Esophagus mucosa (tissue), 1 donor: Measurements from ENCODE around the gene GTF3C4. TPM values are rescaled to one million over a fixed set of nuclear protein-coding genes. Genes with fewer than 3 reads are reported as not detected.

Experiments
- ATAC-seq: fragments of 200-7000 bp; cut with Tn5 transposase; one replicate; pipeline ENCODE4 v1.9.1; 2020
- total RNA-seq: library from RNA; stranded (reverse); gene quantifications from one replicate; pipeline ENCODE4 v1.2.4, GENCODE V29; 2023
- donor health status: DM: yes; HTN: yes; CAD: no.

The GTF3C4 gene
- total RNA-seq, result 12.8 TPM

- ATAC-seq, result peak; percentile 16
These were observed at the start of gene GTF3C4 for GRCh38 chr9:132670457-132671391. Gene GTF3C4 (plus strand): TSS chr9:132670464. CDS start chr9:132670599, 135 bp downstream.

- no peak for ATAC-seq
These were observed 48.1 kb upstream of the GTF3C4 start for GRCh38 chr9:132622159-132622558.

- no peak for ATAC-seq
These were observed 44.0 kb upstream of the GTF3C4 start for GRCh38 chr9:132626285-132626684.

- ATAC-seq, result no peak
These were observed 43.2 kb upstream of the GTF3C4 start for GRCh38 chr9:132627106-132627505.

GRCh38 chr9:132627594-132627993 is 42.7 kb upstream of the GTF3C4 start:
- no peak for ATAC-seq

GRCh38 chr9:132628746-132629145 is 41.5 kb upstream of the GTF3C4 start:
- no peak for ATAC-seq

- no peak for ATAC-seq
These were observed 40.1 kb upstream of the GTF3C4 start for GRCh38 chr9:132630116-132630515.

GRCh38 chr9:132630811-132631210 is 39.5 kb upstream of the GTF3C4 start:
- peak; percentile 62 for ATAC-seq

GRCh38 chr9:132631280-132631679 is 39.0 kb upstream of the GTF3C4 start:
- no peak for ATAC-seq

- ATAC-seq, result no peak
These were observed 38.6 kb upstream of the GTF3C4 start for GRCh38 chr9:132631685-132632084.

- ATAC-seq, result no peak
These were observed 37.7 kb upstream of the GTF3C4 start for GRCh38 chr9:132632413-132633129.

- no peak for ATAC-seq
These were observed 35.9 kb upstream of the GTF3C4 start for GRCh38 chr9:132634327-132634726.

- no peak for ATAC-seq
These were observed 32.9 kb upstream of the GTF3C4 start for GRCh38 chr9:132637351-132637750.

- no peak for ATAC-seq
These were observed 32.5 kb upstream of the GTF3C4 start for GRCh38 chr9:132637801-132638200.

GRCh38 chr9:132638240-132638639 is 32.0 kb upstream of the GTF3C4 start:
- ATAC-seq, result no peak

- peak; percentile 26 for ATAC-seq
These were observed 30.9 kb upstream of the GTF3C4 start for GRCh38 chr9:132639322-132639721.

GRCh38 chr9:132641216-132641615 is 29.0 kb upstream of the GTF3C4 start:
- no peak for ATAC-seq

GRCh38 chr9:132644251-132644650 is 26.0 kb upstream of the GTF3C4 start:
- ATAC-seq, result no peak

GRCh38 chr9:132645306-132645705 is 25.0 kb upstream of the GTF3C4 start:
- no peak for ATAC-seq

GRCh38 chr9:132645711-132646110 is 24.6 kb upstream of the GTF3C4 start:
- no peak for ATAC-seq

GRCh38 chr9:132646726-132647125 is 23.5 kb upstream of the GTF3C4 start:
- ATAC-seq, result no peak

- no peak for ATAC-seq
These were observed 22.9 kb upstream of the GTF3C4 start for GRCh38 chr9:132647355-132647754.

- no peak for ATAC-seq
These were observed 22.5 kb upstream of the GTF3C4 start for GRCh38 chr9:132647806-132648205.

GRCh38 chr9:132648283-132648682 is 22.0 kb upstream of the GTF3C4 start:
- ATAC-seq, result no peak
